ENCODE data around the gene FNDC10. TPM values are rescaled to one million over a fixed set of nuclear protein-coding genes. Genes with fewer than 3 reads are reported as not detected.

Gene FNDC10
- total RNA-seq, 1 experiment from 2014 or later = 15.2 TPM

GRCh38 chr1:1601564-1602303 lies 1.8 kb upstream of the FNDC10 start:
- H3K27ac Mint-ChIP-seq = no peak overlapping the region

More at GRCh38 chr1:1601564-1602303, 1.8 kb upstream of the FNDC10 start:
- Histone ChIP-seq H3T11ph (ENCODE audit: low read length) (no peak overlapping the region), H3K9me3 (ENCODE audit: control insufficient read depth, low read depth, low read length) (no peaks in the 10 kb centered on the region), H4K8ac (replicated peaks; ENCODE audit: insufficient read length, low read depth, low read length) (no peak overlapping the region), H3K23me2 (ENCODE audit: insufficient read length, low read depth, low read length, poor library complexity, severe bottlenecking) (peaks cover 8% of the 10 kb centered on the region), H4K20me1 (ENCODE audit: control insufficient read depth, insufficient read depth, insufficient read length) (no peaks in the 10 kb centered on the region), H2BK20ac (ENCODE audit: low read depth, low read length, poor library complexity, severe bottlenecking) (no peak overlapping the region), H2AK5ac (ENCODE audit: insufficient read length, low read length) (no peak overlapping the region), H3K56ac (ENCODE audit: insufficient read length, low read depth, low read length) (no peak overlapping the region), H2BK12ac (ENCODE audit: insufficient read length, low read depth, low read length) (no peak overlapping the region), H3K14ac (ENCODE audit: insufficient read depth, low read length) (no peak overlapping the region), H3K79me2 (ENCODE audit: insufficient read depth, low read length) (no peaks in the 10 kb centered on the region), H2BK5ac (ENCODE audit: insufficient read length, low read length) (no peak overlapping the region), H3K79me1 (ENCODE audit: insufficient read depth, low read depth, low read length, poor library complexity, severe bottlenecking) (no peaks in the 10 kb centered on the region), H3K4ac (ENCODE audit: low read depth, low read length) (no peak overlapping the region), H4K91ac (ENCODE audit: insufficient read length, low read depth, low read length) (no peak overlapping the region), H3K27me3 (ENCODE audit: insufficient read depth, low read length) (no peaks in the 10 kb centered on the region; the same call in 1 of the 2 replicates), H2AFZ (ENCODE audit: low read length) (no peak overlapping the region), H3K9ac (ENCODE audit: extremely low read depth, insufficient read length, low read length) (no peak overlapping the region), H3K18ac (ENCODE audit: insufficient read length, low read depth, low read length) (no peak overlapping the region), H3K4me1 (ENCODE audit: insufficient read depth, low read length) (no peaks in the 10 kb centered on the region), H3K27ac (ENCODE audit: insufficient read length, low read depth, low read length) (no peak overlapping the region), H2BK15ac (ENCODE audit: low read depth, low read length) (no peak overlapping the region), H2BK120ac (ENCODE audit: low read depth, low read length, poor library complexity, severe bottlenecking) (no peak overlapping the region), H3K4me2 (ENCODE audit: insufficient read depth, insufficient read length, low read length) (no peak overlapping the region), H4K5ac (ENCODE audit: insufficient read length, low read depth, low read length) (no peak overlapping the region), H3K23ac (ENCODE audit: insufficient read length, low read depth, low read length) (no peak overlapping the region)
- no peak for DNase-seq
- WGBS (ENCODE audit: extremely low coverage, insufficient read length, low lambda C conversion rate) = no CpG with 5 or more reads among the region's 15 CpGs
- no peak for TF ChIP-seq CTCF (conservative IDR thresholded peaks at IDR 0.05)
- H3K4me3 Mint-ChIP-seq = no peak overlapping the region
- H3K9me3 Mint-ChIP-seq = no peaks in the 10 kb centered on the region
- H3K36me3 Mint-ChIP-seq (ENCODE audit: insufficient read depth in 1 of 3, low read depth in 3 of 3) = no peaks in the 10 kb centered on the region
- peaks cover 4 to 12% of the 10 kb centered on the region in 2 experiments for H3K4me1 Mint-ChIP-seq
- peaks cover 59% of the 10 kb centered on the region for H3K27me3 Mint-ChIP-seq (ENCODE audit: low read depth)
